ENCODE data around the gene ZBTB34.
"Not testable (repeated sequence)": the region's sequence is repeated elsewhere in the genome, so short reads cannot be mapped to it uniquely, and the experiment has no call there.

The ZBTB34 gene

GRCh38 chr9:126860077-126860756 is at the start of gene ZBTB34:
Gene ZBTB34, plus strand, starts transcription at chr9:126860639. Its CDS starts 18,761 bp downstream, at chr9:126879400.
- DNase-seq: peak; percentile 19

GRCh38 chr9:126813072-126813471 is 47.4 kb upstream of the ZBTB34 start:
- DNase-seq: no peak

GRCh38 chr9:126814091-126814490 is 46.3 kb upstream of the ZBTB34 start:
- DNase-seq: no peak

GRCh38 chr9:126817615-126818014 is 42.8 kb upstream of the ZBTB34 start:
- DNase-seq: not testable (repeated sequence)

- DNase-seq: no peak
Observed at GRCh38 chr9:126818482-126818881, 42.0 kb upstream of the ZBTB34 start.

GRCh38 chr9:126819482-126819881 is 41.0 kb upstream of the ZBTB34 start:
- no peak for DNase-seq

GRCh38 chr9:126822278-126822677 is 38.2 kb upstream of the ZBTB34 start:
- no peak for DNase-seq

GRCh38 chr9:126822873-126823272 is 37.6 kb upstream of the ZBTB34 start:
- no peak for DNase-seq

GRCh38 chr9:126824052-126824451 is 36.4 kb upstream of the ZBTB34 start:
- DNase-seq: not testable (repeated sequence)

GRCh38 chr9:126827227-126827626 is 33.2 kb upstream of the ZBTB34 start:
- DNase-seq: no peak

GRCh38 chr9:126829035-126829434 is 31.4 kb upstream of the ZBTB34 start:
- no peak for DNase-seq

- no peak for DNase-seq
Observed at GRCh38 chr9:126830827-126831226, 29.6 kb upstream of the ZBTB34 start.

- DNase-seq: no peak
Observed at GRCh38 chr9:126832440-126832839, 28.0 kb upstream of the ZBTB34 start.

GRCh38 chr9:126833020-126833419 is 27.4 kb upstream of the ZBTB34 start:
- no peak for DNase-seq

- DNase-seq: no peak
Observed at GRCh38 chr9:126833710-126834345, 26.6 kb upstream of the ZBTB34 start.

GRCh38 chr9:126834672-126835071 is 25.8 kb upstream of the ZBTB34 start:
- DNase-seq: no peak

- DNase-seq: no peak
Observed at GRCh38 chr9:126836216-126836615, 24.2 kb upstream of the ZBTB34 start.

- no peak for DNase-seq
Observed at GRCh38 chr9:126838055-126838811, 22.2 kb upstream of the ZBTB34 start.

- DNase-seq: no peak
Observed at GRCh38 chr9:126838895-126839294, 21.5 kb upstream of the ZBTB34 start.

GRCh38 chr9:126839301-126839700 is 21.1 kb upstream of the ZBTB34 start:
- no peak for DNase-seq

GRCh38 chr9:126842220-126842842 is 18.1 kb upstream of the ZBTB34 start:
- DNase-seq: no peak

- DNase-seq: no peak
Observed at GRCh38 chr9:126842977-126843799, 17.3 kb upstream of the ZBTB34 start.

- no peak for DNase-seq
Observed at GRCh38 chr9:126844085-126844484, 16.4 kb upstream of the ZBTB34 start.

Data from NCI-H1048 (cell line).